C4-2B (cell line): ENCODE results near the gene SNX25.

Source experiments
- H3K27ac ChIP-seq: fragments of 450-650 bp; 2 replicates; pipeline ENCODE4 v1.5.1; 2017
- CTCF ChIP-seq: fragments of 450-650 bp; conservative IDR thresholded peaks from 2 replicates; pipeline ENCODE4 v1.5.1; 2017; ENCODE audit warnings: mild to moderate bottlenecking
- ZFX ChIP-seq: fragments of 450-650 bp; IDR thresholded peaks from 2 replicates; pipeline ENCODE4 v1.6.1; 2017

Gene SNX25

DNA sequence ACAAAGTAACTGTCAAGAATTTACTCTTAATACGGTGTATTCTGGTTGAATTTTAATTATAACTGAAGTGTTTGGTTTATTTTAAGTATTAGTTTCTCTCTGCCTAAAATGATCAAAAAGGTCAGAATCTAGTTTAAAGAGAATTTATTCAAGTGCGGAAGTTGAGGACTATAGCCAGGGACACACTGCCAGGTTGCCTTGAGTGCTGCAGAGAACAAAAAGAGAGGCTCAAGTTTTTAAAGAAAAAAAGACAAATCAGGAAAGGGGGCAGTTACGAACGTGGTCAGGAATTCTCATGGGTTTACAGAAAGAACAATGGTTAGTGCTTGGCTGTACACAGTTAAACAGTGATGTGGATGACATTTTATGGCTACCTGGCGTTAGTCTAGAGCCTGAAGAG, 81.3 kb downstream of the SNX25 start:
- H3K27ac ChIP-seq, result no peak overlapping the region
- TF ChIP-seq CTCF, result no peak
- TF ChIP-seq ZFX, result no peak

GRCh38 chr4:185293202-185293601, 83.8 kb downstream of the SNX25 start:
- no peak for TF ChIP-seq CTCF
- TF ChIP-seq ZFX, result no peak
- no peak overlapping the region for H3K27ac ChIP-seq

GRCh38 chr4:185296665-185297460, 87.5 kb downstream of the SNX25 start:
- TF ChIP-seq ZFX (no peak), CTCF (no peak)
- H3K27ac ChIP-seq, result no peak overlapping the region

- TF ChIP-seq ZFX (no peak), CTCF (no peak)
- H3K27ac ChIP-seq, result no peak overlapping the region
These were observed 89.5 kb downstream of the SNX25 start for GRCh38 chr4:185298728-185299430.

DNA sequence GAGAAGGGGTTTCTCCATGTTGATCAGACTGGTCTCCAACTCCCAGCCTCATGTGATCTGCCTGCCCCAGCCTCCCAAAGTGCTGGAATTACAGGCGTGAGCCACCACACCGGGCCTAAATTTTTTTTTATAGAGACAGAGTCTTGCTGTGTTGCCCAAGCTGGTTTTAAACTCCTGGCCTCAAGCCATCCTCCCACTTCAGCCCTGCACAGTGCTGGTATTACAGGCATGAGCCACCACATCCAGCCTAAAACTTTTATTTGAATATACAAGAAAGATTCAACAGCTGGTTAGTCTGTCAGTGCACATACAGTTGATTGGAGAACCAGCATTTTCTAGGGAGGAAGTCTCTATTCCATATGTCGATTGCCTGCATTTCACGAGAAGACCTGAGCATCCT, 95.1 kb downstream of the SNX25 start:
- TF ChIP-seq CTCF (no peak), ZFX (no peak)
- H3K27ac ChIP-seq, result no peak overlapping the region

DNA sequence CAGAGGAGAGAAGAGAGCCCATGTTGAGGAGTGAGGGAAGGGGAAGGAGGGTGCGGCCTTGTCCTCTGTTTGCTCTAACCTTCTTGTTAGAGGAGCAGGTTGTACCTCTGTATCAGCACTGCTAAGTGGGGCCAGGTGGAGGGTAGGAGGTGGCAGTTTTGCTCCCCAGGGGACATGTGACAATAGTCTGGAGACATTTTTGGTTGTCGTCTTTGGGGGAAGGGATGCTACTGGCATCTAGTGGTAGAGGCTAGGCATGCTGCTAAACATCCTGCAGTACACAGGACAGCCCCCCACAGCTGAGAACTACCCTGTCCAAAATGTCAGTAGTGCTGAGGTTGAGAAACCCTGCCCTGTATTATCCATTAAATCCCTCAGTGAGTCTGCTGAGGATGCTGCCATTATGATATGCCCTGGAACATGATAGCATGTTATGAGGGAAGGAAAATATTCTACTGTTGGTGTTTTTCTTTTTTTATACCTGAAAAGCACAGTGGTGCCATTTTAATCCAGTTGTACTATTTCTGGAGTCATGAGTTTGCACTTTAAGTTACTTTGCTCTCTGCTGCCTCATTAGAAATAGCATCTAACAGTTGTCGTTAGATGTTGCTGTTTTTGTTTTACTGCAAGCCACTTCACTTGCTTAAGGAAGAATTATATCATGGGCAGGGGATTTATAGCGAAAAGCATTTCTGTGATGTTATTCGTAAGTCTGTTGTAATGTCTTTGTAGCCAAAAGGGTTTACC, 95.7 kb downstream of the SNX25 start:
- no peak overlapping the region for H3K27ac ChIP-seq
- no peak for TF ChIP-seq ZFX
- peak; percentile 28 for TF ChIP-seq CTCF

DNA sequence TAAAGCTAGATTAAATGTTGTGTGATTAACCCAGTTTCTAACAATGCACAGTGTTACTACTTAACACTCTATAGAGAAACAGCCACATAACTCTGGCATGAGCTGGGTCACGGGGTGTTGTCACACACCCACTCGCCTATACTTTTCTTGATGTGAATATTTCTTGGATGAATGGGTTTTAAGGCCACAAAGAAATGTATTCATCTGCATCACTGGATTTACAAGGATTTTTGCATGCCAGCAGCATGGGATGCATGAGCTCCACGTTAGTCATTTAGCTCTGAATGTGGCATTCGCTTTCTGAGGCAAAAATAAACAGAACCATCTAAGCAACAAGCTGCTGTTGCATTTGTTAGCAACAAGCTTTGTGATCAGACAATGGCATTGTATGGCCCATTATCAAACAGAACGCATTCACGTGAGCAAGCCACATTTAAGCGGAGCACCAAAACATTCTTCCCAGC, 96.6 kb downstream of the SNX25 start:
- TF ChIP-seq CTCF, result no peak
- H3K27ac ChIP-seq, result no peak overlapping the region
